Bronchial epithelial cell (primary cell): Measurements from ENCODE around the gene SENP1. TPM values are rescaled to one million over a fixed set of nuclear protein-coding genes. Genes with fewer than 3 reads are reported as not detected.
"Not testable (repeated sequence)": the region's sequence is repeated elsewhere in the genome, so short reads cannot be mapped to it uniquely, and the experiment has no call there.

Experiments
- DNase-seq: peaks from one replicate; pipeline ENCODE4 v3.0.0-alpha.2; 2010; ENCODE audit warnings: low read depth
- FAIRE-seq: peaks from 2 replicates; lab custom pipeline; 2011; peaks lifted over from hg19 to GRCh38; lab: Jason Lieb, UNC
- H3K27me3 ChIP-seq: 2 replicates; pipeline ENCODE4 v1.5.1; 2011; ENCODE audit warnings: low read length; ENCODE audit not compliant: control insufficient read depth, insufficient read depth
- H3K36me3 ChIP-seq: 2 replicates; pipeline ENCODE4 v1.5.1; 2011; ENCODE audit warnings: low read length; ENCODE audit not compliant: control insufficient read depth, insufficient read depth
- H3K4me3 ChIP-seq: 2 replicates; pipeline ENCODE4 v1.5.1; 2011; ENCODE audit warnings: mild to moderate bottlenecking, low read depth, low read length, control low read depth
- CTCF ChIP-seq: IDR thresholded peaks from 2 replicates; pipeline ENCODE4 v1.5.1; 2011; ENCODE audit warnings: mild to moderate bottlenecking, moderate library complexity, low read length, control low read depth, inconsistent platforms; ENCODE audit not compliant: insufficient read depth, severe bottlenecking
- total RNA-seq: library from RNA; depleted of rRNA; stranded (reverse); fragments of >200 nt; gene quantifications from 2 replicates; pipeline ENCODE4 v1.2.1, GENCODE V29; 2014

SENP1 gene
- total RNA-seq, 1 donor from 2014 or later = 10.8 TPM

- no peak for TF ChIP-seq CTCF
- DNase-seq (peak; percentile 90), FAIRE-seq (no peak)
- Histone ChIP-seq H3K36me3 (no peaks in the 10 kb centered on the region), H3K4me3 (peak within 1 kb of the TSS; percentile 92), H3K27me3 (no peaks in the 10 kb centered on the region)
These were observed 13.4 kb upstream of the SENP1 start, which contains the start of gene PFKM for GRCh38 chr12:48119078-48119833. Gene PFKM, plus strand, starts transcription at chr12:48119364. Its CDS starts 3,411 bp downstream, at chr12:48122775.

DNA sequence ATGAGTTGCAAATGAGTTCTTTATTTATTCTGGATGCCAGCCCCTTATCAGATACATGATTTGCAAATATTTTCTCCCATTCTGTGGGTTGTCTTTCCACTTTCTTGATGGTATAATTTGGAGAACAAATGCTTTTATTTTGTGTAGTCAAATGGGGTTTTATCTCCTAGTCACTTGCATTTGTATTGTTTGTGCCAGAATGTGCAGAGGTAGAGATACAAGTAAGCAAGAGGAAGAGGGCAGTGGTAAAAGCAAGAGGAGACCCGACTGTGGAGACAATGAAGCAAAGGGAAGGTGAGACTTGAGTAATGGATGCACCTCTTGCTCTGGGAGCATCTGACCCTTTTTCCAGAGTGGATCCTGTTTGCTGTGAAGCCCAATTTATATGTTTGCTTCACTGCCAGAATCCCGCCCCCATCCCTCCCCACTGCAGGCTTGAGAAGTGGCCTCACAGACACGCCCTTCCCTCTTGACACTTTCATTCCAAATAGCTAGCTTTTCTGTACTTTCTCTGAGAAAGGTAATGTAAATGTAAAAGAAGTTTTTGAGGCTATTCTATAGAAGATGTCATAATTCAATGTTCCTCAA lies 12.5 kb upstream of the SENP1 start:
- TF ChIP-seq CTCF = no peak
- no peak overlapping the region for H3K4me3 ChIP-seq

GRCh38 chr12:48115957-48116356 lies 10.1 kb upstream of the SENP1 start:
- no peak for TF ChIP-seq CTCF
- no peaks in the 10 kb centered on the region for H3K36me3 ChIP-seq
- H3K4me3 ChIP-seq = no peak overlapping the region
- no peak for FAIRE-seq
- DNase-seq = no peak
- no peaks in the 10 kb centered on the region for H3K27me3 ChIP-seq

More for the DNA sequence above, 12.5 kb upstream of the SENP1 start:
- no peak for FAIRE-seq
- no peak for DNase-seq
- Histone ChIP-seq H3K27me3 (no peaks in the 10 kb centered on the region), H3K36me3 (no peaks in the 10 kb centered on the region)

DNA sequence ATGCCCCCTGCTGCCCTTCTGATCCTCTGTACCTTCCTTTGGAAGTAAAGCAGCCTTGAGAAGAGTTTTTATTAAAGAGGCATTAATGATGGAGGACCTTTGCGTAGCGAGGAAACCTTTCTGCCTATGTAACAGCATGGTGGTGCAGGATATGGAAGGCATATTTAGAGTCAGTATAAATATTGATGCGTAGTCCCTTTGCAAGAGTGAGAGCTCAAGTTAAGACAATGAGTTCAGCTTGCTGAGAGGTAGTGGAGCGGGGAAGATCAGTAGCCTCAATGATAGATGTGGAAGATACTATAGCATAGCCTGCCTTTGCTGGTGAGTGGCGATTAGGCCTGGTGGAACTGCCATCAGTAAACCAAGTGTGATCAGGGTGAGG lies 5.4 kb upstream of the SENP1 start:
- not testable (repeated sequence) for H3K27me3 ChIP-seq, H3K36me3 ChIP-seq, DNase-seq, FAIRE-seq, H3K4me3 ChIP-seq

DNA sequence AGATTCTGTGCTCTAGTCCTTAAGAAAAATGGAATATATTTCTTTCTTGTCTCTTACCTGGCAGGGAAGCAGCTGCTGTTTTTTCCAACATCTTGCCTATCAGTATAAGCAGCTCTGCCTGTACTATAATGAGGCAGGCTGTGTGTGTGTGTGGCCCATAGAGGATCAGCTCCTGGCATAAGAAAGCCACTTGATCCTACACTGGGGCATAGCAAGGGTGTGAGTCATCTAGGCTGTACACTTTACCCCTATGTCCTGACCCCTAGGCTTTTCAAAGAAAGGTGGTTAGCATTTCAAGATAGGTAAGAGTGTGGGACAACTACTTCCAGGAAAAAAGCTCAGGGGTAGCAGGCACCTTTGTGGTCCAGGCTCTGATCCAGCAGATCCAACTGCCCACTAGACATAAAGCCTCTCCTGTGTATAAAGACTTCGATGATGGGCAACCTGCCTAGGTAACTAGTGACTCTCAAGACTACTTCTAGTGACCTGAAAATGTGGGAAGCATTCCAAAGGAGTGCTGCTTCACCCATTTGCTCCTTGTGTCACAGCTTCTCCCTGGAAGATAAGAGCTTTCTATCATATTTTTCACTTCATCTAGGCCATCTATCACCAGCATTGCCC lies 4.9 kb upstream of the SENP1 start:
- no peak for FAIRE-seq
- H3K4me3 ChIP-seq = no peak overlapping the region
- no peak for TF ChIP-seq CTCF
- H3K36me3 ChIP-seq = no peaks in the 10 kb centered on the region
- DNase-seq = peak; percentile 29
- H3K27me3 ChIP-seq = no peaks in the 10 kb centered on the region

- TF ChIP-seq CTCF = no peak
- FAIRE-seq (no peak), DNase-seq (peak; percentile 23)
- Histone ChIP-seq H3K27me3 (no peaks in the 10 kb centered on the region), H3K4me3 (no peak overlapping the region), H3K36me3 (no peaks in the 10 kb centered on the region)
These were observed 3.5 kb upstream of the SENP1 start for GRCh38 chr12:48109424-48109823.
